Ovary (tissue), 9 donors: ENCODE data around the gene IQGAP2. TPM values are rescaled to one million over a fixed set of nuclear protein-coding genes. Genes with fewer than 3 reads are reported as not detected.

Source experiments
- DNase-seq, 5 donors: peaks; one replicate each; pipeline ENCODE4 v3.0.0-alpha.2; 2019 to 2020
- H3K27ac ChIP-seq, 2 donors: fragments of 200-600 bp; one replicate each; pipeline versions ENCODE4 v1.5.1 to v1.8.0; 2019 to 2022
- H3K27me3 ChIP-seq: fragments of 200-600 bp; one replicate; pipeline ENCODE4 v1.8.0; 2022
- H3K36me3 ChIP-seq: fragments of 200-600 bp; sonication (generic); one replicate; pipeline ENCODE4 v1.5.1; 2019
- H3K4me1 ChIP-seq: one replicate; pipeline ENCODE4 v1.8.1; 2013; ENCODE audit warnings: mild to moderate bottlenecking, moderate library complexity; ENCODE audit not compliant: insufficient read depth
- H3K4me3 ChIP-seq: fragments of 200-600 bp; sonication (generic); one replicate; pipeline ENCODE4 v1.5.1; 2017
- H3K9me3 ChIP-seq, 2 donors: fragments of 200-600 bp in 1 of 2; sonication (generic) in 1 of 2; one replicate each; pipeline versions ENCODE4 v1.5.1 to v1.8.1; 2013 to 2019; ENCODE audit warnings: mild to moderate bottlenecking in 1 of 2, moderate library complexity in 1 of 2
- CTCF ChIP-seq, 3 donors: fragments of 450-650 bp in 2 of 3; fragments of 200-600 bp in 1 of 3; IDR thresholded peaks; one replicate each; pipeline versions ENCODE4 v1.5.1 to v1.8.0; 2016 to 2022; ENCODE audit warnings: antibody characterized with exemption in 3 of 3, mild to moderate bottlenecking in 1 of 3
- EP300 ChIP-seq: sonication (generic); formaldehyde crosslinking; IDR thresholded peaks from one replicate; pipeline ENCODE4 v1.6.1; 2017; ENCODE audit warnings: antibody characterized with exemption
- POLR2A ChIP-seq: fragments of 450-650 bp; IDR thresholded peaks from one replicate; pipeline ENCODE4 v1.6.1; 2017; ENCODE audit warnings: antibody characterized with exemption, mild to moderate bottlenecking, moderate library complexity
- WGBS, 3 donors: extraction: QIAGEN DNeasy Blood & Tissue Kit in 1 of 3; methylation state at CpG; one replicate each; pipeline versions ENCODE4 v1.1.5 to v1.1.7; 2013 to 2017; 5-methylcytosine and 5-hydroxymethylcytosine counted together
- intact Hi-C, 4 donors: fragments of 100-400 bp; cut with DNase I; formaldehyde crosslinking; loops; one replicate each; pipeline versions ENCODE4 v1.11.0 to v1.15.1; 2022 to 2023
- polyA plus RNA-seq, 2 donors: library from polyadenylated mRNA; stranded (reverse); fragments of 200-250 nt in 1 of 2; fragments of 350-450 nt in 1 of 2; fragmentation: Illumina TruSeq in 1 of 2; extraction: RNeasy Lipid Tissue Mini Kit (QIAGEN cat#74804) in 1 of 2; gene quantifications; one replicate each; pipeline ENCODE4 v1.2.3, GENCODE V29; 2013 to 2014
- total RNA-seq, 7 donors: library from RNA; depleted of rRNA in 2 of 7; stranded (reverse); fragments of >200 nt in 2 of 7; fragmentation: NEBNext Ultra II Directional in 3 of 7; extraction: Animal tissue kit (Norgen Biotek cat#: 25700) in 3 of 7; gene quantifications; one replicate each; pipeline versions ENCODE4 v1.1.0 to v1.2.4, GENCODE V29; 2016 to 2023
- donor health status: DM: no; HTN: no; CAD: no; lungs with moderate emphysema.
- donor health status: DM: no; HTN: no; CAD: no.
- donor health status: Bipolar disorder and iron deficiency.
- donor health status: DM: yes; HTN: yes; CAD: no.
- donor health status: DM: no; HTN: no; CAD: no.
- donor health status: DM: yes; HTN: yes; CAD: no.

The IQGAP2 gene
- total and polyA plus RNA-seq, 9 donors = 8.6 to 27.6 (median 13.9) TPM

DNA sequence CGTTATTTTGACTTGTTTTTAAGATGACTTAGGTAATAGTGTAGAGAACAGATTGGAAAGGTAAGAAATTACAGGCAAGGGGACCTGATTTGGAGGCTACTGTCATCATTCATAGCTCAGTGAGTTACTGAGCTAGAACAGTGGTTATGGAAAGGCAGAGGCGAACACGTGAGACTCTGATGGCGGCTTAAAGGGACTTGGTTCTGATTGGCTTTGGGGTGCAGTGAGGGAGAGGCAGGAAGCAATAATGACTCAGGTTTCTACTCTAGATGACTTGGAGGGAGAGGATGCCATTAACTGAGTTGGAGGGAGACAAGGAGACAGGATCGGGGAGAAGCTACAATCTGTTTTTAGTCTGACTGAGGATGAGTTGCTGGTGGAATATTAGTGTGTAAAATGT, 217.1 kb downstream of the IQGAP2 start:
- DNase-seq = no peak
- Histone ChIP-seq H3K4me3 (no peak overlapping the region), H3K4me1 (no peaks in the 10 kb centered on the region), H3K27me3 (no peaks in the 10 kb centered on the region), H3K27ac (no peak overlapping the region), H3K36me3 (no peaks in the 10 kb centered on the region), H3K9me3 (no peaks in the 10 kb centered on the region)
- WGBS, 3 donors = 94 to 96% (median 96%) methylated on average over 5 of the region's 5 CpGs
- intact Hi-C loops = no loop called here
- TF ChIP-seq POLR2A (no peak), EP300 (no peak), CTCF (IDR thresholded peaks at IDR 0.05) (no peak)

- 92 to 96% (median 95%) methylated on average over 5 of the region's 5 CpGs for whole genome bisulfite sequencing, 3 donors
- Histone ChIP-seq H3K9me3 (no peaks in the 10 kb centered on the region), H3K36me3 (no peaks in the 10 kb centered on the region), H3K27me3 (no peaks in the 10 kb centered on the region), H3K27ac (no peak overlapping the region), H3K4me3 (no peak overlapping the region), H3K4me1 (no peaks in the 10 kb centered on the region)
- TF ChIP-seq POLR2A = no peak
- TF ChIP-seq CTCF (IDR thresholded peaks at IDR 0.05) = no peak
- TF ChIP-seq EP300 = no peak
- DNase-seq = no peak
- intact Hi-C loops = no loop called here
These were observed 219.0 kb downstream of the IQGAP2 start for GRCh38 chr5:76622076-76622475.

- Histone ChIP-seq H3K4me3 (no peak within 1 kb of the TSS), H3K27me3 (no peaks in the 10 kb centered on the region), H3K4me1 (no peaks in the 10 kb centered on the region), H3K27ac (no peak within 1 kb of the TSS), H3K36me3 (no peaks in the 10 kb centered on the region), H3K9me3 (no peaks in the 10 kb centered on the region)
- TF ChIP-seq EP300 (no peak), POLR2A (no peak), CTCF (IDR thresholded peaks at IDR 0.05) (no peak)
- no peak for DNase-seq
- WGBS, 3 donors = 3 to 14% (median 10%) methylated on average over 7 of the region's 7 CpGs
- intact Hi-C loops = no loop called here
These were observed 220.0 kb downstream of the IQGAP2 start, which contains the start of gene F2RL2 for GRCh38 chr5:76622973-76623596. F2RL2 (minus strand) TSS chr5:76623403; CDS start chr5:76623230, 173 bp downstream.

DNA sequence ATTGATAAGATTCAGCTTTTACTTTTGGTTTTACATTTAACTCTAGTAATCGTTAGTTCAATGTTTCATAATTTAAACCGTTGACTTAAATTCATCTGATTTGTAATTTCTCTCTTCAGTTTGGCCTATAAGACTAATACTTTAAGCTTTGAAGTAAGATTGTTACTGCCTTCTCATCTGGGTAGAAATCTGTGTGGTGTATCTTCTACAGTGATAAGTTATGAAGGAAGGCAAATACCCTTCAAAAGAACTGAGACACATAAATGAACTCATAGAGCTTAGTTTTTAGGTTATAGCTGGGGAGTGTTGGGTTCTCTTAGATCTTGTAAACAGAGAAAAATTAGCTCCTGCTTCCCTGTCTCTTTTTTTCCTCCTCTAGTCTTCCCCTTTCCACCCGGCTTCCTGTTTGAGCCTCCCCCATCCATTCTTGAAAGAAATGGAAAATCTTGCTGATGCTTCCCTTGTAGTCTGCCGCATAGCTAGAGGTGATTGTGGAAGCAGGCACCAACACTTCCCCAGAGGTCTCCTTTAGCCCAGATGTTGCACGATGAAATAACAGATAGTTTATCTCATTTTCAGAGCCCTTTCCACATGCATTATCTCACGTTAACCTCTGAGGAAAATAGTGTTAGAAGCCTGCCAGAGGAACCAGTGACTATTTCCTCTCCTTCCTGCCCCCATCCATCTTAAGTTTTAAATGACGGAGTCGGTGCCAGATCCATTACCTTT, 222.2 kb downstream of the IQGAP2 start:
- no peak overlapping the region for H3K4me3 ChIP-seq
- H3K36me3 ChIP-seq = no peaks in the 10 kb centered on the region
- TF ChIP-seq POLR2A (no peak), CTCF (IDR thresholded peaks at IDR 0.05) (no peak), EP300 (no peak)
- H3K27me3 ChIP-seq = no peaks in the 10 kb centered on the region
- WGBS, 3 donors = 58 to 73% (median 68%) methylated on average over 8 of the region's 8 CpGs
- DNase-seq = no peak
- no peaks in the 10 kb centered on the region for H3K9me3 ChIP-seq
- H3K27ac ChIP-seq = no peak overlapping the region
- intact Hi-C loops = no loop called here
- H3K4me1 ChIP-seq = no peaks in the 10 kb centered on the region
